Endothelial cell (in vitro differentiated cells): ENCODE measurements around the gene NPFFR1. TPM values are rescaled to one million over a fixed set of nuclear protein-coding genes. Genes with fewer than 3 reads are reported as not detected.
A peak's percentile ranks its signal among the peaks of the same experiment; 100 is the strongest.

Source experiments
- DNase-seq: peaks from one replicate; pipeline ENCODE4 v3.0.0; 2021; ENCODE audit warnings: low spot score
- H3K27ac Mint-ChIP-seq: one replicate; pipeline ENCODE4 v1.8.0; 2021; ENCODE audit warnings: mixed read lengths, inconsistent platforms; ENCODE audit not compliant: unreplicated experiment
- H3K27me3 Mint-ChIP-seq: one replicate; pipeline ENCODE4 v1.8.0; 2021; ENCODE audit warnings: mild to moderate bottlenecking, moderate library complexity, mixed read lengths, inconsistent platforms; ENCODE audit not compliant: unreplicated experiment
- H3K36me3 Mint-ChIP-seq: one replicate; pipeline ENCODE4 v1.8.0; 2021; ENCODE audit warnings: mild to moderate bottlenecking, low read depth, mixed read lengths, inconsistent platforms; ENCODE audit not compliant: unreplicated experiment
- H3K4me1 Mint-ChIP-seq: one replicate; pipeline ENCODE4 v1.8.0; 2021; ENCODE audit warnings: mild to moderate bottlenecking, mixed read lengths, inconsistent platforms; ENCODE audit not compliant: unreplicated experiment
- H3K4me3 Mint-ChIP-seq: one replicate; pipeline ENCODE4 v1.8.0; 2021; ENCODE audit warnings: mild to moderate bottlenecking, mixed read lengths, inconsistent platforms; ENCODE audit not compliant: unreplicated experiment
- H3K9me3 Mint-ChIP-seq: one replicate; pipeline ENCODE4 v1.8.0; 2021; ENCODE audit warnings: mixed read lengths, inconsistent platforms; ENCODE audit not compliant: unreplicated experiment
- total RNA-seq: library from RNA; stranded (reverse); fragmentation: NEBNext Ultra II Directional; extraction: Animal tissue kit (Norgen Biotek cat#: 25700); gene quantifications from one replicate; pipeline ENCODE4 v1.2.1, GENCODE V29; 2021; ENCODE audit not compliant: unreplicated experiment
- TF ChIP-seq, protein P1 (sequence below): fragments of 200-600 bp; sonication (generic); IDR thresholded peaks from one replicate; pipeline ENCODE4 v1.5.0; 2021; ENCODE audit warnings: antibody characterized with exemption; ENCODE audit not compliant: unreplicated experiment

NPFFR1 gene
- total RNA-seq, 1 donor from 2014 or later, result not detected

DNA sequence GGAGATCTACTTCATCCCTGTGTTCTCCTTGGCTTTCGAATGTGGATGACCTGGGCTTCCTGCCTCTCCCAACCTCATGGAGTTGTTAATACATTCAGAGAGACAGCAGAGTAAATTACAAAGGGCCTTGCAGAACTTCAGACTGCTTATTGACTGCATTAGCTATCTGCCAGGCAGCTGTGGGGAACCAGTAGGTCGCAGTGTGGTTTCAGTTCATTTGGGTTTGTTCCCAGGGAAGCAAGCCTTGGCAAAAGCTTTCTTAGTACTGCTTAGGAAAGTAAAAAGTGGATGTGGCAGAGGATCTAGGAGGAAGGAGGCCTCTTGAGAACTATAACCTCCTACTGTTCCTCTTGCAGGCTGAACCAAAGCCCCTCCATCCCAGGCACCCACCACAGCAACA is 9.2 kb downstream of the NPFFR1 start:
- H3K36me3 Mint-ChIP-seq, result peaks cover 4% of the 10 kb centered on the region
- H3K4me1 Mint-ChIP-seq, result no peaks in the 10 kb centered on the region
- H3K27me3 Mint-ChIP-seq, result peaks cover 4% of the 10 kb centered on the region
- H3K27ac Mint-ChIP-seq, result no peak overlapping the region
- no peak overlapping the region for H3K4me3 Mint-ChIP-seq
- TF ChIP-seq, protein P1, sequence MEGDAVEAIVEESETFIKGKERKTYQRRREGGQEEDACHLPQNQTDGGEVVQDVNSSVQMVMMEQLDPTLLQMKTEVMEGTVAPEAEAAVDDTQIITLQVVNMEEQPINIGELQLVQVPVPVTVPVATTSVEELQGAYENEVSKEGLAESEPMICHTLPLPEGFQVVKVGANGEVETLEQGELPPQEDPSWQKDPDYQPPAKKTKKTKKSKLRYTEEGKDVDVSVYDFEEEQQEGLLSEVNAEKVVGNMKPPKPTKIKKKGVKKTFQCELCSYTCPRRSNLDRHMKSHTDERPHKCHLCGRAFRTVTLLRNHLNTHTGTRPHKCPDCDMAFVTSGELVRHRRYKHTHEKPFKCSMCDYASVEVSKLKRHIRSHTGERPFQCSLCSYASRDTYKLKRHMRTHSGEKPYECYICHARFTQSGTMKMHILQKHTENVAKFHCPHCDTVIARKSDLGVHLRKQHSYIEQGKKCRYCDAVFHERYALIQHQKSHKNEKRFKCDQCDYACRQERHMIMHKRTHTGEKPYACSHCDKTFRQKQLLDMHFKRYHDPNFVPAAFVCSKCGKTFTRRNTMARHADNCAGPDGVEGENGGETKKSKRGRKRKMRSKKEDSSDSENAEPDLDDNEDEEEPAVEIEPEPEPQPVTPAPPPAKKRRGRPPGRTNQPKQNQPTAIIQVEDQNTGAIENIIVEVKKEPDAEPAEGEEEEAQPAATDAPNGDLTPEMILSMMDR, result no peak
- no peak for DNase-seq
- H3K9me3 Mint-ChIP-seq, result no peaks in the 10 kb centered on the region

GRCh38 chr10:70272925-70273316 is 10.9 kb downstream of the NPFFR1 start:
- DNase-seq, result no peak
- Mint-ChIP-seq H3K4me1 (no peaks in the 10 kb centered on the region), H3K27me3 (peaks cover 4% of the 10 kb centered on the region), H3K36me3 (peaks cover 4% of the 10 kb centered on the region), H3K4me3 (no peak overlapping the region), H3K9me3 (no peaks in the 10 kb centered on the region), H3K27ac (no peak overlapping the region)
- TF ChIP-seq, protein P1, result peak; percentile 48

DNA sequence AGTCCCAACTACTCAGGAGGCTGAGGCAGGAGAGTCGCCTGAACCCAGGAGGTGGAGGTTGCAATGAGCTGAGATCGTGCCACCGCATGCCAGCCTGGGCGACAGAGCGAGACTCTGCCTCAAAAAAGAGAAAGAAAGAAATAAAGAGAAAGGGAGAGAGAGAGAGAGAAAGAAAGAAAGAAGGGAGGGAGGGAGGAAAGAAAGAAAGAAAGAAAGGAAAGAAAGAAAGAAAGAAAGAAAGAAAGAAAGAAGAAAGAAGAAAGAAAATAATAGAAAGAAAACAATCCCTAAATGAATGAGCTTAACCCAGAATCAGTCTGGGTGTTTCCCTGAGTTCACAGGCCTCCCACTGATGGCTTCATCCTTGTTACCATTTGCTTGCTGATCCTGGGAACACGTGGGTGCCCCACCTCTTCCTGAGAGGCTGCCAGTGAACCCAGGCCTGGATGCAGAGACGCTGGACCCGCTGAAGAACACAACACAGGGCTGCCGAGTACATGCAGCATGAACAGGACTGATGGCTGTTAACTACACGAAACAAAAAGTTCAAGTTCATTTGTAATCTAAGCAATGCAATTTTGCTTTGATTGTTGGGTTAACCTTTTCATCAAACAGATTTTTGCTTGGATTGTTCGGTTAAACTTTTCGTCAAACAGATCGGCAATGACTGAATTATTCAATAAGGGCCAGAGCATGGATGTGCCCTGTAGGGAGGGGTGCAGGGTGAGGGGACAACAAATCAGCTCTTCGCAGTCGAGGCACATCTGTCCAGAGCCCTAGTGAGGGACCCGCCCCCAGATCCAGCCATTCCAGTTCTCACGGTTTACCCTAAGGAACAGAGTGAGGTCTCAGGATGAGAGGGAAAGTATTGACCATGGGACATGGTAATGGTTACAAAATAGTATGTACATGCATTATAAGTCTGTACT is 11.5 kb downstream of the NPFFR1 start:
- H3K4me3 Mint-ChIP-seq, result no peak overlapping the region

GRCh38 chr10:70270952-70271351 is 12.9 kb downstream of the NPFFR1 start:
- H3K36me3 Mint-ChIP-seq, result peaks cover 3% of the 10 kb centered on the region
- no peak overlapping the region for H3K4me3 Mint-ChIP-seq
- TF ChIP-seq, protein P1, result no peak
- peaks cover 7% of the 10 kb centered on the region for H3K27me3 Mint-ChIP-seq
- DNase-seq, result no peak
- H3K4me1 Mint-ChIP-seq, result no peaks in the 10 kb centered on the region
- no peaks in the 10 kb centered on the region for H3K9me3 Mint-ChIP-seq
- H3K27ac Mint-ChIP-seq, result no peak overlapping the region

More for the DNA sequence above, 11.5 kb downstream of the NPFFR1 start:
- Mint-ChIP-seq H3K9me3 (no peaks in the 10 kb centered on the region), H3K4me1 (no peaks in the 10 kb centered on the region), H3K27me3 (peaks cover 4% of the 10 kb centered on the region), H3K36me3 (peaks cover 4% of the 10 kb centered on the region), H3K27ac (no peak overlapping the region)
- TF ChIP-seq, protein P1, result no peak
- DNase-seq, result no peak

GRCh38 chr10:70269741-70270140 is 14.1 kb downstream of the NPFFR1 start:
- H3K9me3 Mint-ChIP-seq, result no peaks in the 10 kb centered on the region
- DNase-seq, result no peak
- no peaks in the 10 kb centered on the region for H3K36me3 Mint-ChIP-seq
- no peaks in the 10 kb centered on the region for H3K4me1 Mint-ChIP-seq
- no peak overlapping the region for H3K4me3 Mint-ChIP-seq
- H3K27ac Mint-ChIP-seq, result no peak overlapping the region
- TF ChIP-seq, protein P1, result no peak
- peaks cover 7% of the 10 kb centered on the region for H3K27me3 Mint-ChIP-seq
